Measurements from ENCODE around the gene MT1F.
"Not testable (repeated sequence)": the region's sequence is repeated elsewhere in the genome, so short reads cannot be mapped to it uniquely, and the experiment has no call there.

MT1F gene

GRCh38 chr16:56645838-56646237, 11.9 kb upstream of the MT1F start:
- no peak for DNase-seq

GRCh38 chr16:56647641-56648431, 9.9 kb upstream of the MT1F start:
- DNase-seq: no peak

DNA sequence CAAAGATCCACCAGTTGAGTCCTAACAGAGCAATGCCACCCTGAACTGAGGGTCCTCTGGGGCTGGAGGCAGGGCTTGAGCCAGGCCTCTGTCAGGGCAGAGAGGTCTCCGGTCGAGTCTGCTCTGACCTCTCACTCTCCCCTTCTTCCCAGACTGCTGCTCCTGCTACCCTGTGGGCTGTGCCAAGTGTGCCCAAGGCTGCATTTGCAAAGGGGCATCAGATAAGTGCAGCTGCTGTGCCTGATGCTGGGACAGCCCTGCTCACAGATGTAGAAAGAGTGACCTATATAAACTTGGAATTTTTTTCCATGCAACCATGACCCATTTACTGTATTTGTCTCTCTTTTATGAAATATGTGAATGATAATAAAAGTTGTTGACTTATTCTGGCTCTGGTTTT, 8.5 kb upstream of the MT1F start:
- no peak for DNase-seq

GRCh38 chr16:56649820-56650219, 7.9 kb upstream of the MT1F start:
- DNase-seq: no peak

- DNase-seq: no peak
Observed at GRCh38 chr16:56651586-56651985, 6.2 kb upstream of the MT1F start, which contains the start of gene MT1B. Gene MT1B, plus strand, starts transcription at chr16:56651886. Its CDS starts 68 bp downstream, at chr16:56651954.

GRCh38 chr16:56652600-56652999, 5.2 kb upstream of the MT1F start:
- DNase-seq: no peak

DNA sequence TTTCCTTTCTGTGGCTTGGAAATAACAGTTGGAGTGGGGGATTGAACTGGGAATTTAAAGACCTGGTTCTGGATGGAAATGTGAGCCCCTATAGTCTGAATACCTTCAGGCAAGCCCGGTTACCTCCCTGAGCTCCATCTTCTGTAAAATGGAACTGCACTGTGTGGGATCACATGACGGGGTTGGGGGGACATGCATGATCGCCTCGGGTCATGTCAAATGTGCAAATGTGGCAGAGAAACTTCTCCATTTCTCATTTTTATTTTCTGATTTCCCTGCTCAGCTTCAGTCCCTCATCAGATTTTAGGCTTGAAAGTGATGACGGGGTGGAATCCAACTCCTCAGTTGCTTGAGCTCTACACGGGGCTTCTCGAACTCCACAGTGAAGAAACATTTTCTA, 4.5 kb upstream of the MT1F start:
- no peak for DNase-seq

DNA sequence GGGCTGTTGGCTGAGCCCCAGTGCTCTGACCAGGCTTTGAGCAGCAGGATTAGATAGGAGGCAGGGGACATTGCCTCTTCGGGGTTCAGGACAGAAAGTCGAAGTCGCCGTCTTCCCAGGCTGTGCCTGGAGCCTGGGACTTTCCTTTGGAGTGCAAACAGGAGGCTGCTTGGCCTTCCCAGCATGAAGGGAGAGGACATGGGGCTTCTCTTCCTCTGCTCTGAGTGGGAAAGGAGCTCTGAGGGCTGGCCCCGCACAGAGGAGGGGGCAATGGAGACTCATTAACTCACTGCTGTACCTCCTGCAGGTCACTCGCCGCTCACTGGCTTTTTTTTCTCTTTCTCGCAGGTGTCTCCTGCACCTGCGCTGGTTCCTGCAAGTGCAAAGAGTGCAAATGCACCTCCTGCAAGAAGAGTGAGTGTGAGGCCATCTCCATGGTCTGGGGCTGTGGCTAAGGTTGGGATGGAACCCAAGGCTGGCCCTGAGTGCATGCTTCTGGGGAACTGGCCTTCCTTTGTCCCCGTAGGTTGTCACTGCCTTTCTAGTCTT, 642 bp downstream of the MT1F start:
- no peak for DNase-seq

DNA sequence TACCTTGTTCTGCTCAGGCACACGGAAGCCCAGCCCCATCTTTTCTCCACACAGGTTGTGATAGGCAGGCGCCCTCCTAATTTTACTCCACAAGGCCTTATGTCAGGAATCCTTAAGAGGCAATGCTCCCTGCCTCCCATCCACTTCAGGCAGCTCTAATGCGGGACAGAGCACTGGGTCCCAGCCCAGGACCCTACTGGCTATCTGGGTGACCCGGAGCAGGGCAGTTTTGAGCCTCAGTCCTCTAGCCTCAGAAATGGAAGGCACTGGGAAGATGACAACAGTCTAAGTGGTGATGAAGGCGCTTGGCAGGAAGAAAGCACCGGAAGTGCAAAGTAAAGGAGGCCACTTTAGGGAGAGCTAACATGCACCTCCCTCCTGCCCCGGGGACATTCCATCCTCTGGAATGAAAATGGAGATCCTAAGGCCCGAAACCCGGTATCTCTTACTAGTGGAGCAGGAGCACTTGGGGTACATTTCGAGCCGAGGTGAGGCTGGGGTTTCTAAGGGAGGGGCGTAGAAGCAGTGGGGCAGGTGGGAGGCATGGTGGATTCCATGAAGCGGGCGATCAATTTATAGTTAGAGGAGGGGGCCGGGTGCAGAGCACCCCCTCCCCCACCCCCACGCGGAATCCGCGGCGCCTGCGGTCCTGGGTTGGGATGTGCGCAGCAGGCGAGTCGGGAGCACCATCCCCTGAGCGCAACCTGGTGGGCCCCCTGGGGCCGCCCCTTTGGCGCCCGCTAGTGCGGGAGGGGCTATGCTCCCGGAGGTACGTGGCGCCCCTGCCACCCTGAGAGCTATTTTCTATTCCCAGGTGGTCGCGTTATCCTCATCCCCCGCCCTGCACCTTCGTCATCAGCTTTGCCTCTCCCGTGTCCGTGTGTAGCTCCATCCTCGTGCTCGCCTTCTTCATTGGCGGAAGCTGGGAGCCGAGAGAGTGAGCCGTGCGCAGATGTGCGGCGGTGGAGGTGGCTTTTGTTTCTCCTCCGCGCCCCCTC, 4.9 kb downstream of the MT1F start:
- DNase-seq: peak; percentile 60 to 67

DNA sequence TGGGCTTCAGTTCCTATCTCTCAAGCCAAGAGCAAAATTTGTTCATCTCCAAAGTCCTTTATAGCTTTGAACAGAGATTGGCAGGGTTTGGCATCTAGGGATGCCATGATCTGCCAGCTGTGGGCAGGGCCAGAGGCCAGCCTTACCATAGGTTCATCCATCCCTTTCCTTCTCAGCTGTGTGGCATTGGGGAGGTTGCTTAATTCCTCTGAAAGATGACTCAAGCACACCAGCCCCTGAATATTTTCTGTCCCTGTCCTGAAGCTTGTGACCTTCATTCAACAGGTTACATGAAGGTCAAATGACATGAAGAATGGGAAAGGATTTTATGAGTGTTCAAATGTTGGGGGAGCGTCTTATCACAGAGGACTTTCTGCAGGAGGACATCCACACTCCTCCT, 6.7 kb downstream of the MT1F start:
- DNase-seq: no peak

DNA sequence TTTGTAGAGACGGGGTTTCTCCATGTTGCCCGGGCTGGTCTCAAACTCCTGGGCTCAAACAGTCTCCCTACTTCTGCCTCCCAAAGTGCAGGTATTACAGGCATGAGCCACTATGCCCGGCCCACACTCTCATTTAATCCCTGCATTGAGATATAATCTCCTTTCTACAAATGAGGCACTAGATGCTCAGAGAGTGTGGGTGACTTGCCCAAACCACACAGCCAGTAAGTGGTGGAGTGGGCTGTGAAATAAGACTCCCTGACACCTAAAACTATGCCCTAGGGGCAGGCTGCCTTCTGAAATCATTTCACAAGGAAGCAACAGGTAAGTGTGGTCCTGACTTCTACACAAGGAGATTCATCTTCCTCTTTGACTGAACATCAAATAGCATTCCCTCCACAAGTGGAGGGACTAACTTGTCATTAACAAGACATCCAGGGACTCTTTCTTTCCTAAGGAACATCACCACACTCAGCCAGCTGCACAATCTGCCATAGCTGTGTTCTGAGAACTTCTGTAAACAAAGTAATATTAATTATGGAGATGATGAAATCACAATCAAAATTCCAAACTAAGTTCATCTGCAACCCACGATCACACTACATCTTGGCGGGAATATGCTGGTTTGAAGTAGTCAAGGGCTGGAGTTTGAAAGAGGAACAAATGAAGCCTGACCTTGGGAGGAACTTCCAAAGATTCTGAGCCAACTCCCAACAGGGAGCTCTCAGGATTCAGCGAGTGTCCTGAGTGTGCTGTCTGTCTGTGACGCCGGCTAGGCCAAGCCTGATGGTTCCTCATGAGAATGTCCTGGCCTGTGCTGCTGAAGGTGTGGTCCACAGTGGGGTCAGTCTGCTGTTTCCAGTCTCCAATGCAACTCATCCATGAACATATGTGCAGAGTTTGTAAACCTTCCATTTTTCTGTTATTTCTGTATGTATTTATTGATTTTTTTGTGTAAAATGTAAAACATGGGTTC, 7.8 kb downstream of the MT1F start:
- not testable (repeated sequence) for DNase-seq

- peak; percentile 60 to 69 for DNase-seq
Observed at GRCh38 chr16:56667581-56668571, 10.1 kb downstream of the MT1F start, which contains the start of gene MT1G. Gene MT1G, minus strand, starts transcription at chr16:56668065. Its CDS starts 72 bp downstream, at chr16:56667993.

DNA sequence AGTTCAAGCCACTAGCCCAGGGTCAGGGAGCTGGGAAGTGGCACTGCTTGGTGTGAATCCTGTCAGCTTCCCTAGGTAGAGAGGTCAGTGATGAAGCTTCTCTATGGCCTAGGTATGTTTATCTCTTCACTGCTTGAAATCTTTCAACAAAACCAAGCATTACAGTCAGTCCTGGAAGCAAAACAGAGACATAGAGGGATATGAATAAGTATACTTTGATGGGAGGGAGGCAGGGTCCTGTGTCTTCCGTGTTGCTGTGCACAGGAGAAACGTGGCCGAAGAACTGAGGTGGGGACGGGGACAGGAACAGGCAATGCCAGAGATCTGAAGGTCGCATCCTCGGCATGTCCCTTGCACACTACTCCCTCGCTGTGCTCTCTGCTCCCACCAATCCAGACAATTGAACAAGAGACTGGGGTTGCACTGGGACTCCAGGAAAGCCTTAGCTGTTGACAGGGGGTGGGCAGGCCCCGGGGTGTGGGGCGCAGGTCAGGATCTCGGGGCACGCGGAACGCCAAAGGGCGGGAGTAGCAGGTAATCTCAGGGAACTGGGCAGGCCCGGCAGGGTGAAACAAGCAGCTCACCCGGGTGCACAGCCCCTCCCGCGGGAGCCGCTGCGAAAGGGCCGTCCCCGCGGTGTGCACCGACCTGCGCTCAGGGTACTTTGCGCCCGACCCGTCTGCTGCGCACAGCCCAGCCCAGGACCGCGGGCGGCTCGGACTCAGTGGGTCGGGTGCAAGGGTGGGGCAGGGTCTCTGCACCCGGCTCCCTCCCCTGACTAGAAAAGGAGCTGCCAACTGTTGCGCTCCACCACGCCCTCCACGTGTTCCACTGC, 11.5 kb downstream of the MT1F start, which contains the start of gene MT1H:
MT1H (plus strand) TSS at position 810 of the 835 bp plus-strand sequence. CDS start 71 bp downstream, outside the sequence.
- peak; percentile 44 to 59 for DNase-seq

DNA sequence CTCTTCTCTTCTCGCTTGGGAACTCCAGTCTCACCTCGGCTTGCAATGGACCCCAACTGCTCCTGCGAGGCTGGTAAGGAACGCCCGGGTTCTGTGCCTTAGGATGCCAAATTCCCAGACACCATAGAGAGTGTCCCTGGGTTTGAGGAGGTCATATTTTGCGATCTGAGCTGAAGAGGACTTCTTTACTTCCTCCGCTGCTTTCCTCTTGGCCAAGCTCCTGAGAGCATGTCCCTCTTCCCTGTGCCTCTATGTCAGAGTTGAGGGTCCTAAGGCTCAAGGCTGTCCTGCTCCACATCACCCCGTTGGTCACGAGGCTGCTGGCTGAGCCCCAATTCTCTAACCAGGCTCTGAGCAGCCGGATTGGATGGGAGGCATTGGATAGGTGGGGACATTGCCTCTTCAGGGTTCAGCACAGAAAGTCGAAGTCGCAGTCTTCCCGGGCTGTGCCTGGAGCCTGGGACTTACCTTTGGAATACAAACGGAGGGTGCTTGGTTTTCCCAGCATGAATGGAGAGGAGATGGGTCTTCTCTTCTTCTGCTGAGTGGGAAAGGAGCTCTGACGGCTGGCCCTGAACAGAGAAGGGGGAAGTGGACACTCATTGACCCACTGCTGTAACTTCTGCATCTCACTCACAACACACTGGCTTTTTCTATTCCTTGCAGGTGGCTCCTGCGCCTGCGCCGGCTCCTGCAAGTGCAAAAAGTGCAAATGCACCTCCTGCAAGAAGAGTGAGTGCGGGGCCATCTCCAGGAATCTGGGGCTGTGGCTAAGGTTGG, 12.3 kb downstream of the MT1F start:
- no peak for DNase-seq

GRCh38 chr16:56670620-56670934, 12.8 kb downstream of the MT1F start:
- DNase-seq: no peak

- DNase-seq: not testable (repeated sequence)
Observed at GRCh38 chr16:56671691-56672090, 13.9 kb downstream of the MT1F start.

DNA sequence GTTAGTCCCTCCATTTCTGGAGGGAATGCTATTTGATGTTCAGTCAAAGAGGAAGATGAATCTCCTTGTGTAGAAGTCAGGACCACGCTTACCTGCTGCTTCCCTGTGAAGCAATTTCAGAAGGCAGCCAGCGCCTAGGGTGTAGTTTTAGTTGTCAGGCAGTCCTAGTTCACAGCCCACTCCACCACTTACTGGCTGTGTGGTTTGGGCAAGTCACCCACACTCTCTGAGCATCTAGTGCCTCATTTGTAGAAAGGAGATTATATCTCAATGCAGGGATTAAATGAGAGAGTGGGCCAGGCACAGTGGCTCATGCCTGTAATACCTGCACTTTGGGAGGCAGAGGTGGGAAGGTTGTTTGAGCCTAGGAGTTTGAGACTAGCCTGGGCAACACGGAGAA, 14.4 kb downstream of the MT1F start:
- not testable (repeated sequence) for DNase-seq

DNA sequence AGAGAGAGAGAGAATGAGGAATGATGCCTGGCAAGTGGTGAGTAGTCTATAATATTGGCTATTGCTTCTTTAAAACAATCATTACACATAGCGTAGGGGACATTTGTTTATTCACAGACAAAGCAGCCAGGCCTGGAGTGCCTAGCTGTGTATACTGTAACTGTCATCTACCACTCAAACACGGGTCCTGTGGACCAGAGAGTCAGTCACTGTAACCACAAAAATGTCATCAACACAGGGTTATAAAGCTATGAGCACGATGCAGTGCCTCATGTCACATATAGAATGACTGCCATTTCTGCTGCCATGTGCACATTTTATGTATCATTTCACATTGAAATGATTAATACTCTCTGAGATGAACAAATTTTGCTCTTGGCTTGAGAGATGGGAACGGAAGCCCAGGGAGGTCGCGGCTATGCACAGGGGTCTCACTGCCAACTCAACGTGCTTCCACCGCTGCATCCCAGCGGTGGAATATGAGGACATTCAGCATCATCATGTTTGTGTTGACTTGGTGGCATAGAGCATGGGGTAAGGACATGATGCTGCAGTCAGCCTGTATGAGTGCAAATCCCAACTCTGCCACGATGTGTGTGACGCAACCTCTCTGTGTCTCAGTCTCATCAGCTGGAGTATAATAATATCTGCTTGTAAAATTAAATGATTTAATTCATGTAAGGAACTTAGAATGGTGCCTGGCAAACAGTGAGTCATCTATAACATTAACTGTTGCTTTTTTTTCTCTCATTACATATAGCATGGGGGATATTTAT, 15.2 kb downstream of the MT1F start:
- DNase-seq: no peak

All from activated T-cell treated with anti-CD3 and anti-CD28 coated beads, Interleukin-2, amount 50 U/mL, for 48 hours (primary cell).